Caco-2 (cell line): ENCODE data around the gene NUBPL. TPM values are rescaled to one million over a fixed set of nuclear protein-coding genes. Genes with fewer than 3 reads are reported as not detected.

Experiments used
- BruUV-seq: library from RNA; stranded (reverse); fragments of 400-500 nt; replicated peaks from 2 replicates; lab custom pipeline; 2021; lab: Mats Ljungman, UMichigan
- CTCF ChIA-PET: fragments of 300-600 bp; sonication (Branson Sonifier 250); formaldehyde crosslinking; loops from one replicate; lab custom pipeline; 2022; ENCODE audit warnings: antibody characterized with exemption; lab: Charles Lee
- POLR2A ChIA-PET: fragments of 300-600 bp; sonication (Branson Sonifier 250); formaldehyde crosslinking; loops from one replicate; lab custom pipeline; 2022; ENCODE audit warnings: antibody characterized with exemption; lab: Charles Lee
- DNase-seq, 2 experiments: peaks; one replicate each; pipeline versions ENCODE4 v3.0.0 to v3.0.0-alpha.2; 2020 to 2022
- H3K27me3 ChIP-seq: replicated peaks from 2 replicates; pipeline ENCODE4 v1.6.0; 2011; ENCODE audit warnings: low read length; ENCODE audit not compliant: control insufficient read depth, insufficient read depth
- H3K36me3 ChIP-seq: 2 replicates; pipeline ENCODE4 v1.5.1; 2011; ENCODE audit warnings: low read length; ENCODE audit not compliant: control insufficient read depth, insufficient read depth
- H3K4me1 ChIP-seq: fragments of 250-450 bp; sonication (Bioruptor Pico); 2 replicates; pipeline ENCODE4 v1.5.1; 2020; ENCODE audit warnings: mild to moderate bottlenecking
- H3K4me3 ChIP-seq: 2 replicates; pipeline ENCODE4 v1.5.1; 2011; ENCODE audit warnings: low read depth, mild to moderate bottlenecking, control low read depth, low read length
- H3K9me3 ChIP-seq: fragments of 250-450 bp; sonication (Bioruptor Pico); 2 replicates; pipeline ENCODE4 v1.5.1; 2020; ENCODE audit warnings: mild to moderate bottlenecking, moderate library complexity
- H3K27ac Mint-ChIP-seq: one replicate; pipeline ENCODE4 v1.8.0; 2022; ENCODE audit warnings: mixed read lengths; ENCODE audit not compliant: unreplicated experiment
- H3K27me3 Mint-ChIP-seq: one replicate; pipeline ENCODE4 v1.8.0; 2022; ENCODE audit warnings: mixed read lengths; ENCODE audit not compliant: insufficient read depth, unreplicated experiment
- H3K36me3 Mint-ChIP-seq: one replicate; pipeline ENCODE4 v1.8.0; 2022; ENCODE audit warnings: mild to moderate bottlenecking, mixed read lengths; ENCODE audit not compliant: insufficient read depth, unreplicated experiment
- H3K4me1 Mint-ChIP-seq: one replicate; pipeline ENCODE4 v1.8.0; 2022; ENCODE audit warnings: low read depth, mixed read lengths; ENCODE audit not compliant: unreplicated experiment
- H3K4me3 Mint-ChIP-seq: one replicate; pipeline ENCODE4 v1.8.0; 2022; ENCODE audit warnings: mild to moderate bottlenecking, moderate library complexity, mixed read lengths; ENCODE audit not compliant: unreplicated experiment
- H3K9me3 Mint-ChIP-seq: one replicate; pipeline ENCODE4 v1.8.0; 2022; ENCODE audit warnings: mixed read lengths; ENCODE audit not compliant: unreplicated experiment
- CTCF ChIP-seq, 2 experiments: fragments of 200-600 bp in 1 of 2; IDR thresholded peaks; 1 replicate in 1 of 2; 2 replicates in 1 of 2; pipeline versions ENCODE4 v1.5.1 to v1.8.0; 2011 to 2022; ENCODE audit warnings: antibody characterized with exemption in 1 of 2, control low read depth in 1 of 2, inconsistent platforms in 1 of 2, low read depth in 1 of 2, low read length in 1 of 2, mild to moderate bottlenecking in 1 of 2, moderate library complexity in 1 of 2; ENCODE audit not compliant: insufficient read depth in 1 of 2, severe bottlenecking in 1 of 2, unreplicated experiment in 1 of 2
- intact Hi-C: fragments of 100-400 bp; cut with micrococcal nuclease; formaldehyde crosslinking; loops from one replicate; pipeline ENCODE4 v1.10.0; 2022; ENCODE audit not compliant: unreplicated experiment
- total RNA-seq: library from RNA; stranded (reverse); gene quantifications from 2 replicates; pipeline ENCODE4 v1.2.3, GENCODE V29; 2022

Gene NUBPL
- total RNA-seq, 1 experiment from 2014 or later: 13.9 TPM

GRCh38 chr14:31576949-31577348 is 15.7 kb downstream of the NUBPL start:
- CTCF ChIA-PET: no interaction called here
- Histone ChIP-seq H3K36me3 (no peaks in the 10 kb centered on the region), H3K27me3 (no peaks in the 10 kb centered on the region), H3K9me3 (no peaks in the 10 kb centered on the region), H3K4me1 (no peaks in the 10 kb centered on the region), H3K4me3 (no peak overlapping the region)
- Mint-ChIP-seq H3K9me3 (no peaks in the 10 kb centered on the region), H3K4me3 (no peak overlapping the region), H3K4me1 (no peaks in the 10 kb centered on the region), H3K27me3 (no peaks in the 10 kb centered on the region), H3K27ac (no peak overlapping the region), H3K36me3 (no peaks in the 10 kb centered on the region)
- POLR2A ChIA-PET: no interaction called here
- no peak for DNase-seq
- intact Hi-C loops: no loop called here
- no TSS peak for BruUV-seq
- no peak for TF ChIP-seq CTCF (IDR thresholded peaks at IDR 0.05; ENCODE audit: insufficient read depth in 1 of 2, low read depth in 1 of 2, low read length in 1 of 2, severe bottlenecking in 1 of 2, unreplicated experiment in 1 of 2)

- Mint-ChIP-seq H3K27me3 (no peaks in the 10 kb centered on the region), H3K4me3 (no peak overlapping the region), H3K27ac (no peak overlapping the region), H3K9me3 (no peaks in the 10 kb centered on the region), H3K4me1 (no peaks in the 10 kb centered on the region), H3K36me3 (no peaks in the 10 kb centered on the region)
- Histone ChIP-seq H3K4me1 (no peaks in the 10 kb centered on the region), H3K36me3 (no peaks in the 10 kb centered on the region), H3K4me3 (no peak overlapping the region), H3K9me3 (no peaks in the 10 kb centered on the region), H3K27me3 (no peaks in the 10 kb centered on the region)
- CTCF ChIA-PET: no interaction called here
- TF ChIP-seq CTCF (IDR thresholded peaks at IDR 0.05; ENCODE audit: insufficient read depth in 1 of 2, low read depth in 1 of 2, low read length in 1 of 2, severe bottlenecking in 1 of 2, unreplicated experiment in 1 of 2): no peak
- intact Hi-C loops: no loop called here
- POLR2A ChIA-PET: no interaction called here
- no TSS peak for BruUV-seq
- DNase-seq: no peak
Observed at GRCh38 chr14:31578266-31578665, 17.1 kb downstream of the NUBPL start.

GRCh38 chr14:31578792-31579501 is 17.7 kb downstream of the NUBPL start:
- H3K27ac Mint-ChIP-seq: no peak overlapping the region
- no peaks in the 10 kb centered on the region for H3K4me1 ChIP-seq
- no TSS peak for BruUV-seq
- no peaks in the 10 kb centered on the region for H3K27me3 Mint-ChIP-seq
- H3K36me3 ChIP-seq: no peaks in the 10 kb centered on the region
- no peaks in the 10 kb centered on the region for H3K27me3 ChIP-seq
- intact Hi-C loops: no loop called here
- no peaks in the 10 kb centered on the region for H3K9me3 ChIP-seq
- CTCF ChIA-PET: no interaction called here
- no peak overlapping the region for H3K4me3 ChIP-seq
- H3K36me3 Mint-ChIP-seq: no peaks in the 10 kb centered on the region
- DNase-seq: no peak
- no peaks in the 10 kb centered on the region for H3K9me3 Mint-ChIP-seq
- no peak overlapping the region for H3K4me3 Mint-ChIP-seq
- TF ChIP-seq CTCF (IDR thresholded peaks at IDR 0.05; ENCODE audit: insufficient read depth in 1 of 2, low read depth in 1 of 2, low read length in 1 of 2, severe bottlenecking in 1 of 2, unreplicated experiment in 1 of 2): no peak
- H3K4me1 Mint-ChIP-seq: no peaks in the 10 kb centered on the region
- POLR2A ChIA-PET: no interaction called here
